Subcutaneous adipose tissue (tissue), 4 donors: ENCODE measurements around the gene SPAG9. TPM values are rescaled to one million over a fixed set of nuclear protein-coding genes. Genes with fewer than 3 reads are reported as not detected.

Experiments used
- total RNA-seq, 4 donors: library from RNA; depleted of rRNA; stranded (reverse); fragments of >200 nt; gene quantifications; one replicate each; pipeline ENCODE4 v1.1.0, GENCODE V29; 2016
- TF ChIP-seq, protein P1 (sequence below): fragments of 450-650 bp; IDR thresholded peaks from one replicate; pipeline ENCODE4 v1.5.1; 2016; ENCODE audit warnings: low read depth, mild to moderate bottlenecking, control low read depth, antibody characterized with exemption, moderate library complexity

The SPAG9 gene
- total RNA-seq, 4 donors from 2014 or later: 135 to 153 (median 150) TPM

DNA sequence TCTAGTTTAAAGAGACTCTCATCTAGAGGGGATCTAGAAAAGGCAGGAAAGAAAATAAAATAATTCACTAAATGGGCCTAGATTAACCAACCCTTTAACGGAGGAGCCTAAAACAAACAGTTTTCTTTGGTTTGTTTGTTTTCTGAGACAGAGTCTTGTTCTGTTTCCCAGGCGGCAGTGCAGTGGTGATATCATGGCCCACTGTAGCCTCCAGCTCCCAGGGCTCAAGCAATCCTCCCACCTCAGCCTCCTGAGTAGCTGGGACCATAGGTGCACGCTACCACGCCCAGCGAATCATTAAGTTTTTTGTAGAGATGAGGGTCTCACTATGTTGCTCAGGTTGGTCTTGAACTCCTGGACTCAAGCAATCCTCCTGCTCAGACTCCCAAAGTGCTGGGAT lies 132.2 kb downstream of the SPAG9 start:
- TF ChIP-seq, protein P1, sequence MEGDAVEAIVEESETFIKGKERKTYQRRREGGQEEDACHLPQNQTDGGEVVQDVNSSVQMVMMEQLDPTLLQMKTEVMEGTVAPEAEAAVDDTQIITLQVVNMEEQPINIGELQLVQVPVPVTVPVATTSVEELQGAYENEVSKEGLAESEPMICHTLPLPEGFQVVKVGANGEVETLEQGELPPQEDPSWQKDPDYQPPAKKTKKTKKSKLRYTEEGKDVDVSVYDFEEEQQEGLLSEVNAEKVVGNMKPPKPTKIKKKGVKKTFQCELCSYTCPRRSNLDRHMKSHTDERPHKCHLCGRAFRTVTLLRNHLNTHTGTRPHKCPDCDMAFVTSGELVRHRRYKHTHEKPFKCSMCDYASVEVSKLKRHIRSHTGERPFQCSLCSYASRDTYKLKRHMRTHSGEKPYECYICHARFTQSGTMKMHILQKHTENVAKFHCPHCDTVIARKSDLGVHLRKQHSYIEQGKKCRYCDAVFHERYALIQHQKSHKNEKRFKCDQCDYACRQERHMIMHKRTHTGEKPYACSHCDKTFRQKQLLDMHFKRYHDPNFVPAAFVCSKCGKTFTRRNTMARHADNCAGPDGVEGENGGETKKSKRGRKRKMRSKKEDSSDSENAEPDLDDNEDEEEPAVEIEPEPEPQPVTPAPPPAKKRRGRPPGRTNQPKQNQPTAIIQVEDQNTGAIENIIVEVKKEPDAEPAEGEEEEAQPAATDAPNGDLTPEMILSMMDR: no peak

DNA sequence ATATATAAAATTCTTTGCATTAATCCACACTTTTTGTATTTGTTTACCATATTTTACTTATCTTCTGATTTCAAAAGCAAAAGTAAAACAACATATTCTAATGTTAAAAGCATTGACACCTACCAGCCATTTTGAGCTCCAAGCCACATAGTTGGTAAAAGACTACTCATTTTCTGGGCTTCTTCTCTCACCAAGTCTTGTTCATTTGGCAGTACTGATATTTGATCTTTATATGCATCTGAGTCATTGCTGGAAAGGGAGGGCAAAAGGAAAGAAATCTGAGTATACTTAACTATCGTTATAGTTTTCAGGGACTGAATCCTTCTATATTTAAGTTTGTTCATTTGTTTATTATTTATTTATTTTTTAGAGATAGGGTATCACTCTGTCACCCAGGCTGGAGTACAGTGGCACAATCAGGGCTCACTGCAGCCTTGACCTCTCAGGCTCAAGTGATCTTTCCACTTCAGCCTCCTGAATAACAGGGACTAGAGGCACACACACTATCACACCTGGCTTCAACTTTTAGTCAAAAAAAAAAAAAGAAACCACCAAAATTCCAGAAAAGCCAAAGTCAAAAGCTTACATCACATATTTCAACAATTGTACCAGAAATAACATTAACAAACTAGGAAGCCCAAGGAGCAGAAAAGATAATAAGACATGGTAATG lies 133.5 kb downstream of the SPAG9 start:
- TF ChIP-seq, protein P1: no peak

DNA sequence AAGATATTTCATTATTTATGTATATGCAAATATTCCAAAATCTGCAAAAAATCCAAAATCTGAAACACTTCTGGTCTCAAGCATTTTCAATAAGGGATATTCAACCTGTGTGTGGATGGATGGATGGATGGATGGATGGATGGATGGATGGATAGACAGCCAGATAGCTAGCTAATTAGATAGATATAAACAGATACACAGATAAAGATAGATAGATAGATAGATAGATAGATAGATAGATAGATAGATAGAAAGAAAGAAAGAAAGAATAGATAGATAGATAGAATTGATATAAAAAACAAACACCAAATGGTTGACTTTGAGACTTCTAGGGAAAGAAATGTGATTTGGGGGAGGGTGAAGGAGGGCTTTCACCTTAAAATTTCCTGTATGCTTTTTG lies 139.4 kb downstream of the SPAG9 start:
- TF ChIP-seq, protein P1: no peak

DNA sequence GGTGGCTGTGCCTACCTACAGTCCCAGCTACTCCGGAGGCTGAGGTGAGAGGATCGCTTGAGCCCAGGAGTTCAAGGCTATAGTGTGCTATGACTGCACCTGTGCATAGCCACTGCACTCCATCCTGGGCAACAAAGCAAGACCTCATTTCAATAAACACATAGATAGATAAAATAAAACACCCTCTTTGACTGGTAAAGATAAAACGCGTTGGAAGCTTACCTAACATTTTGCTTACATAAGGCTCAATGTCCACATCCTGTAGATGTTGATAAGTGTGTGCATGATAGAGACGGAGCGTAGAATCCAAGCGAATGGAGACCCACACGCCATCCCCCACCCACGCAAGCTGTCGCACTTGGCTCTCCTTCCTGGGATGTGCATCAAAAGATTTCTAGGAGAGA lies 141.1 kb downstream of the SPAG9 start:
- TF ChIP-seq, protein P1: no peak

DNA sequence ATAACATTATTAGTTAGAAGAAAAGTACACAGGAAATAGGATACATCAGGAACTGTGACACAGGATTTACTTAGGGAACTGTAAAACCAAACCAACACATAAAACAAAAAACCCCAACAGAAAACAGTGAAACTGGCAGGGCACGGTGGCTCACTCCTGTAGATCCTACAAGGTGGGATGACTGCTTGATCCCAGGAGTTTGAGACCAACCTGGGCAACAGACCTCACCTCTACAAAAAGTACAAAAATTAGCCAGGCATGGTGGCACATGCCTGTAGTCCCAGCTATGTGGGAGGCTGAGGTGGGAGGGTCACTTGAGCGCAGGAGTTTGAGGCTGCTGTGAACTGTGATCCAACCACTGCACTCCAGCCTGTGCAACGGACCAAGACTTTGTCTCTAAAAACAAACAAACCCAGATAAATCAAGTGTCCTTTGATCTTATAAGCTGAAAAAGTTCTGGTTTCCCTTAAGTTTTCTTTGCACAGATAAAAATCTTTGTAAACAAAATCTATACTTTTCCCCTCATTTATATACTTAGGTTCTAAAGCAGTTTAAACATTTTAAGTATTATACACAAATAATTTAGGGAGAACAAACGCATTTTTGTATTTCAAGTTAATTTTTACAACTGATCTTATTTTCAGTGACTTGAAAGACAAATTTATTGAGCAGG lies 143.0 kb downstream of the SPAG9 start:
- TF ChIP-seq, protein P1: no peak

DNA sequence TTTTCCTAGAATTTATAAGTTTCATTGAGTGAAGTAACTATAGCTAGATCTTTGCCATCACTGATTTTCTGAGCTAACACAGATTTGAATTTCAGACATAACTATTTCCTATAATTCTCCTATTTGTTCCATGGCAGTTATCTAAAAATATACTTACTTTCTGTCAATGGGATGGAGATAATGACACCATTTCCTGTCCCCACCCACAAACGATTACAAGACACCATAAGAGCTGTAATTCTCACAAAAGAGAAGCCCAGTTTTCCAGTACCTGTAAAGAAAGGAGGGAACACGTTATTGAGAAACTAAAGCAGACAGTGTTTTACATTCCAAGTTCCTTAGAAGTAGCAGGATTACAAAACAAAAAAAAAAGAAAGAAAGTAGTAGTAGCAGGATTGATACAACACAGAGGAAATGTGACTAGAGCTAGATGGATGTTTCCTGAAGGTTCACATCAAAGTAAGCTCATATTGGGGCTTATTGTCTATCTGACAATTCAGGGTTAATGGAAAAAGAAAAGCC lies 143.7 kb downstream of the SPAG9 start:
- TF ChIP-seq, protein P1: no peak
